Measurements from ENCODE around the gene COL8A1.

DNA sequence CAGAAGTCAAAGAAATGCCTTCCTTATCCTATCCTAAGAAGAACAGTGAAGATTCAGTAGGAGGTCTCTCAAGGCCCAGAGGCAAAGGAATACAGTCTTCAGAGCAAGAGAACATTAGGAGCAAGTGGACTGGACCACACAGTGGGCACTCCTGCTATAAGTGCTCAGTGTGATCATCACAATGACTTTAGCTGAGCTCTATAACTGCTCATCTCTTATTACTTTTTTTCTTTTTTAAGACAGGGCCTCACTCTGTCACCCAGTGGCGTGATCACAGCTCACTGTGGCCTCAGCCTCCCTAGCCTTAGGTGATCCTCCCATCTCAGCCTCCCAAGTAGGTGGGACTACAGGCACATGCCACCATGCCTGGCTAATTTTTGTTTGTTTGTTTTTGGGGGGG lies 48.1 kb downstream of the COL8A1 start:
- TF ChIP-seq, protein P1, sequence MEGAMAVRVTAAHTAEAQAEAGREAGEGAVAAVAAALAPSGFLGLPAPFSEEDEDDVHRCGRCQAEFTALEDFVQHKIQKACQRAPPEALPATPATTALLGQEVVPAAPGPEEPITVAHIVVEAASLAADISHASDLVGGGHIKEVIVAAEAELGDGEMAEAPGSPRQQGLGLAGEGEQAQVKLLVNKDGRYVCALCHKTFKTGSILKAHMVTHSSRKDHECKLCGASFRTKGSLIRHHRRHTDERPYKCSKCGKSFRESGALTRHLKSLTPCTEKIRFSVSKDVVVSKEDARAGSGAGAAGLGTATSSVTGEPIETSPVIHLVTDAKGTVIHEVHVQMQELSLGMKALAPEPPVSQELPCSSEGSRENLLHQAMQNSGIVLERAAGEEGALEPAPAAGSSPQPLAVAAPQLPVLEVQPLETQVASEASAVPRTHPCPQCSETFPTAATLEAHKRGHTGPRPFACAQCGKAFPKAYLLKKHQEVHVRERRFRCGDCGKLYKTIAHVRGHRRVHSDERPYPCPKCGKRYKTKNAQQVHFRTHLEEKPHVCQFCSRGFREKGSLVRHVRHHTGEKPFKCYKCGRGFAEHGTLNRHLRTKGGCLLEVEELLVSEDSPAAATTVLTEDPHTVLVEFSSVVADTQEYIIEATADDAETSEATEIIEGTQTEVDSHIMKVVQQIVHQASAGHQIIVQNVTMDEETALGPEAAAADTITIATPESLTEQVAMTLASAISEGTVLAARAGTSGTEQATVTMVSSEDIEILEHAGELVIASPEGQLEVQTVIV (IDR thresholded peaks at IDR 0.05; ENCODE audit: borderline replicate concordance, partially characterized antibody), result no peak
- TF ChIP-seq EP300 (IDR thresholded peaks at IDR 0.05; ENCODE audit: borderline replicate concordance in 1 of 2, control insufficient read depth in 1 of 2, low read depth in 2 of 2, low read length in 2 of 2), result no peak
- TF ChIP-seq, protein P2, sequence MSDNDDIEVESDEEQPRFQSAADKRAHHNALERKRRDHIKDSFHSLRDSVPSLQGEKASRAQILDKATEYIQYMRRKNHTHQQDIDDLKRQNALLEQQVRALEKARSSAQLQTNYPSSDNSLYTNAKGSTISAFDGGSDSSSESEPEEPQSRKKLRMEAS (IDR thresholded peaks at IDR 0.05; ENCODE audit: low read depth, low read length), result no peak
- TF ChIP-seq, protein P3, sequence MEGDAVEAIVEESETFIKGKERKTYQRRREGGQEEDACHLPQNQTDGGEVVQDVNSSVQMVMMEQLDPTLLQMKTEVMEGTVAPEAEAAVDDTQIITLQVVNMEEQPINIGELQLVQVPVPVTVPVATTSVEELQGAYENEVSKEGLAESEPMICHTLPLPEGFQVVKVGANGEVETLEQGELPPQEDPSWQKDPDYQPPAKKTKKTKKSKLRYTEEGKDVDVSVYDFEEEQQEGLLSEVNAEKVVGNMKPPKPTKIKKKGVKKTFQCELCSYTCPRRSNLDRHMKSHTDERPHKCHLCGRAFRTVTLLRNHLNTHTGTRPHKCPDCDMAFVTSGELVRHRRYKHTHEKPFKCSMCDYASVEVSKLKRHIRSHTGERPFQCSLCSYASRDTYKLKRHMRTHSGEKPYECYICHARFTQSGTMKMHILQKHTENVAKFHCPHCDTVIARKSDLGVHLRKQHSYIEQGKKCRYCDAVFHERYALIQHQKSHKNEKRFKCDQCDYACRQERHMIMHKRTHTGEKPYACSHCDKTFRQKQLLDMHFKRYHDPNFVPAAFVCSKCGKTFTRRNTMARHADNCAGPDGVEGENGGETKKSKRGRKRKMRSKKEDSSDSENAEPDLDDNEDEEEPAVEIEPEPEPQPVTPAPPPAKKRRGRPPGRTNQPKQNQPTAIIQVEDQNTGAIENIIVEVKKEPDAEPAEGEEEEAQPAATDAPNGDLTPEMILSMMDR (IDR thresholded peaks at IDR 0.05 in 2 of 3, conservative IDR thresholded peaks at IDR 0.05 in 1 of 3; ENCODE audit: control insufficient read depth in 2 of 3, extremely low read depth in 1 of 3, insufficient read depth in 1 of 3, low read depth in 3 of 3, low read length in 3 of 3), result no peak

Measured in GM12878 (cell line).